ENCODE measurements around the gene ASTN2.

DNA sequence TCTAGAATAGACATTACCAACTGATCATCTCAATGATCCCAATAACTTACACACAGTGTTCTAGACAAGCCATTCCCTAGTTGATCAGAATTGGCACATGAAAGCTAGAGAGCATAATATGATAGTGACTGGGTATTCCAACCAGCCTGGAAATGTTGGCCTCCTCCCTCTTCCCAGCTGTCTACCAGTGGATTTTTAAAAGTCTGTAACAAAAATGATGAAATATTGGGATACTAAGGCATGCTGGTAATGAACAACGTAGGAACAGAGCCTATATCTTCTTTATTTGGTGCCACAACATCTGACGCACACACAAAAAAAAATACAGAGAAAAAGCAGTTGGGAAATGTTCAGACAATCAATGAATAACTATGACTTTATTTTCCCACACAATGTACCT lies 692.9 kb downstream of the ASTN2 start:
- TF ChIP-seq POLR2A (IDR thresholded peaks at IDR 0.05; ENCODE audit: low read depth, low read length): no peak
- TF ChIP-seq ZBED1 (IDR thresholded peaks at IDR 0.05; ENCODE audit: borderline replicate concordance): no peak
